Vagina (tissue), 2 donors: ENCODE results near the gene DPEP3. TPM values are rescaled to one million over a fixed set of nuclear protein-coding genes. Genes with fewer than 3 reads are reported as not detected.

ENCODE experiments used
- DNase-seq, 2 donors: peaks; one replicate each; pipeline ENCODE4 v3.0.0-alpha.2; 2017; ENCODE audit errors: extremely low spot score in 2 of 2
- H3K27ac ChIP-seq: fragments of 200-600 bp; sonication (generic); one replicate; pipeline ENCODE4 v1.5.1; 2019
- H3K27me3 ChIP-seq: fragments of 200-600 bp; sonication (generic); one replicate; pipeline ENCODE4 v1.5.1; 2019
- H3K36me3 ChIP-seq, 2 donors: fragments of 200-600 bp; sonication (generic); one replicate each; pipeline ENCODE4 v1.5.1; 2017 to 2019
- H3K4me1 ChIP-seq: fragments of 200-600 bp; sonication (generic); one replicate; pipeline ENCODE4 v1.5.1; 2019
- H3K4me3 ChIP-seq, 2 donors: fragments of 200-600 bp; sonication (generic); 1 replicate in 1 of 2; 2 replicates in 1 of 2; pipeline ENCODE4 v1.5.1; 2016 to 2019
- H3K9me3 ChIP-seq: fragments of 200-600 bp; sonication (generic); one replicate; pipeline ENCODE4 v1.5.1; 2019
- CTCF ChIP-seq, 3 experiments: fragments of 450-650 bp in 2 of 3; fragments of 200-600 bp in 1 of 3; sonication (generic) in 1 of 3; IDR thresholded peaks; one replicate each; pipeline ENCODE4 v1.5.1; 2017 to 2019; ENCODE audit warnings: antibody characterized with exemption in 3 of 3, mild to moderate bottlenecking in 2 of 3, moderate library complexity in 2 of 3
- POLR2A ChIP-seq, 2 donors: fragments of 450-650 bp; IDR thresholded peaks; one replicate each; pipeline ENCODE4 v1.6.1; 2017; ENCODE audit warnings: antibody characterized with exemption in 2 of 2, mild to moderate bottlenecking in 2 of 2, moderate library complexity in 2 of 2
- POLR2AphosphoS5 ChIP-seq, 2 donors: sonication (generic); formaldehyde crosslinking; IDR thresholded peaks; one replicate each; pipeline ENCODE4 v1.9.0; 2017; ENCODE audit warnings: antibody characterized with exemption in 2 of 2, mild to moderate bottlenecking in 2 of 2, low read depth in 1 of 2; ENCODE audit not compliant: insufficient read depth in 1 of 2
- intact Hi-C: fragments of 100-400 bp; cut with DNase I; formaldehyde crosslinking; loops from one replicate; pipeline ENCODE4 v1.15.1; 2023
- total RNA-seq: library from RNA; depleted of rRNA; stranded (reverse); fragments of >200 nt; gene quantifications from one replicate; pipeline ENCODE4 v1.2.3, GENCODE V29; 2016

DPEP3 gene
- total RNA-seq, 1 donor from 2014 or later: not detected

GRCh38 chr16:67988675-67989074, 8.4 kb upstream of the DPEP3 start:
- intact Hi-C loops: no loop called here
- no peak for TF ChIP-seq POLR2A (IDR thresholded peaks at IDR 0.05)
- no peak for TF ChIP-seq CTCF (IDR thresholded peaks at IDR 0.05)
- no peak for TF ChIP-seq POLR2AphosphoS5 (IDR thresholded peaks at IDR 0.05; ENCODE audit: insufficient read depth in 1 of 2, low read depth in 1 of 2)
- no peak overlapping the region for H3K27ac ChIP-seq

GRCh38 chr16:67987460-67988160, 7.3 kb upstream of the DPEP3 start:
- no peak overlapping the region for H3K4me3 ChIP-seq
- H3K27ac ChIP-seq: no peak overlapping the region
- H3K9me3 ChIP-seq: no peaks in the 10 kb centered on the region
- no peaks in the 10 kb centered on the region for H3K4me1 ChIP-seq
- no peak for TF ChIP-seq POLR2A (IDR thresholded peaks at IDR 0.05)
- TF ChIP-seq POLR2AphosphoS5 (IDR thresholded peaks at IDR 0.05; ENCODE audit: insufficient read depth in 1 of 2, low read depth in 1 of 2): no peak
- no peak for TF ChIP-seq CTCF (IDR thresholded peaks at IDR 0.05)
- DNase-seq: no peak
- intact Hi-C loops: no loop called here
- no peaks in the 10 kb centered on the region for H3K27me3 ChIP-seq
- no peaks in the 10 kb centered on the region for H3K36me3 ChIP-seq

More at GRCh38 chr16:67988675-67989074, 8.4 kb upstream of the DPEP3 start:
- no peak for DNase-seq
- no peaks in the 10 kb centered on the region for H3K36me3 ChIP-seq
- no peak overlapping the region for H3K4me3 ChIP-seq
- H3K4me1 ChIP-seq: peaks cover 10% of the 10 kb centered on the region
- no peaks in the 10 kb centered on the region for H3K9me3 ChIP-seq
- H3K27me3 ChIP-seq: no peaks in the 10 kb centered on the region

GRCh38 chr16:67986949-67987348, 6.7 kb upstream of the DPEP3 start:
- Histone ChIP-seq H3K9me3 (no peaks in the 10 kb centered on the region), H3K27me3 (no peaks in the 10 kb centered on the region), H3K4me3 (no peak overlapping the region), H3K27ac (no peak overlapping the region), H3K36me3 (no peaks in the 10 kb centered on the region), H3K4me1 (no peaks in the 10 kb centered on the region)
- intact Hi-C loops: no loop called here
- DNase-seq: no peak
- no peak for TF ChIP-seq CTCF (IDR thresholded peaks at IDR 0.05)
- no peak for TF ChIP-seq POLR2A (IDR thresholded peaks at IDR 0.05)
- no peak for TF ChIP-seq POLR2AphosphoS5 (IDR thresholded peaks at IDR 0.05; ENCODE audit: insufficient read depth in 1 of 2, low read depth in 1 of 2)

- H3K9me3 ChIP-seq: no peaks in the 10 kb centered on the region
- no peaks in the 10 kb centered on the region for H3K4me1 ChIP-seq
- no peak for TF ChIP-seq POLR2AphosphoS5 (IDR thresholded peaks at IDR 0.05; ENCODE audit: insufficient read depth in 1 of 2, low read depth in 1 of 2)
- no peak for TF ChIP-seq POLR2A (IDR thresholded peaks at IDR 0.05)
- no peak for TF ChIP-seq CTCF (IDR thresholded peaks at IDR 0.05)
- H3K27me3 ChIP-seq: no peaks in the 10 kb centered on the region
- H3K36me3 ChIP-seq: no peaks in the 10 kb centered on the region
- no peak overlapping the region for H3K27ac ChIP-seq
- H3K4me3 ChIP-seq: no peak overlapping the region
- intact Hi-C loops: no loop called here
- no peak for DNase-seq
These were observed 1.9 kb upstream of the DPEP3 start for GRCh38 chr16:67982011-67982696.
